ENCODE measurements around the gene ADGRL3.
"Not testable (repeated sequence)": the region's sequence is repeated elsewhere in the genome, so short reads cannot be mapped to it uniquely, and the experiment has no call there.

Gene ADGRL3

GRCh38 chr4:61762722-61763627 is 562.8 kb downstream of the ADGRL3 start:
- DNase-seq (ENCODE audit: low read depth) = no peak
- TF ChIP-seq, protein P1, sequence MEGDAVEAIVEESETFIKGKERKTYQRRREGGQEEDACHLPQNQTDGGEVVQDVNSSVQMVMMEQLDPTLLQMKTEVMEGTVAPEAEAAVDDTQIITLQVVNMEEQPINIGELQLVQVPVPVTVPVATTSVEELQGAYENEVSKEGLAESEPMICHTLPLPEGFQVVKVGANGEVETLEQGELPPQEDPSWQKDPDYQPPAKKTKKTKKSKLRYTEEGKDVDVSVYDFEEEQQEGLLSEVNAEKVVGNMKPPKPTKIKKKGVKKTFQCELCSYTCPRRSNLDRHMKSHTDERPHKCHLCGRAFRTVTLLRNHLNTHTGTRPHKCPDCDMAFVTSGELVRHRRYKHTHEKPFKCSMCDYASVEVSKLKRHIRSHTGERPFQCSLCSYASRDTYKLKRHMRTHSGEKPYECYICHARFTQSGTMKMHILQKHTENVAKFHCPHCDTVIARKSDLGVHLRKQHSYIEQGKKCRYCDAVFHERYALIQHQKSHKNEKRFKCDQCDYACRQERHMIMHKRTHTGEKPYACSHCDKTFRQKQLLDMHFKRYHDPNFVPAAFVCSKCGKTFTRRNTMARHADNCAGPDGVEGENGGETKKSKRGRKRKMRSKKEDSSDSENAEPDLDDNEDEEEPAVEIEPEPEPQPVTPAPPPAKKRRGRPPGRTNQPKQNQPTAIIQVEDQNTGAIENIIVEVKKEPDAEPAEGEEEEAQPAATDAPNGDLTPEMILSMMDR (IDR thresholded peaks at IDR 0.05; ENCODE audit: low read depth, low read length, missing control alignments) = no peak
- H3K4me3 ChIP-seq (ENCODE audit: low read depth, low read length) = no peak overlapping the region

DNA sequence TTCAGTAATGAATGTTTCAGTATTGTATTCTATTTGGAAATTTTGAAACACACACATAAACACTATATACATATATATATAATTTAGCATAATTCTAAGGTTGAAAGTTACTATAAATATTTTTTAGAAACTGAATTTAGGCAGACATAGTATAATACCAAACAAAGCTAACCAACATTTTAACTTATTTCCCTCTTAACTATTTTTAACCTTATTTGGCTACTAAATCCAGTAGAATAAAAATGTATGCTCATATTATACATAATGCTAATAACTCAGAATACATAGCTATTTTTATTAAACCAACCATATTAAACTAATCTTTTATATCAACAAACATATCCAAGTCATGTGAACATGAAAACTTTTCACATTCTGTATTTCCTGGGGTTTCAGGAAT is 563.6 kb downstream of the ADGRL3 start:
- DNase-seq (ENCODE audit: low read depth) = no peak
- TF ChIP-seq, protein P1 (IDR thresholded peaks at IDR 0.05; ENCODE audit: low read depth, low read length, missing control alignments) = no peak
- H3K4me3 ChIP-seq (ENCODE audit: low read depth, low read length) = no peak overlapping the region

DNA sequence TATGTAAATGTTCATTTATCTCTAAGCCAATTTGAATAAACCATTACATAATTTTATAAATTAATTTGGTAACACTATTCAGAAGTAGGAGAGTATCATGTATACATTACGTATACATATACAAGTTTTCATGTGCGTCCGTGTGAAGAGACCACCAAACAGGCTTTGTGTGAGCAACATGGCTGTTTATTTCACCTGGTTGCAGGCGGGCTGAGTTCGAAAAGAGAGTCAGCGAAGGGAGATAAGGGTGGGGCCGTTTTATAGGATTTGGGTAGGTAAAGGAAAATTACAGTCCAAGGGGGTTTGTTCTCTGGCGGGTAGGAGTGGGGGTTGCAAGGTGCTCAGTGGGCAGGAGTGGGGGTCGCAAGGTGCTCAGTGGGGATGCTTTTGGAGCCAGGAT is 564.0 kb downstream of the ADGRL3 start:
- not testable (repeated sequence) for H3K4me3 ChIP-seq (ENCODE audit: low read depth, low read length); DNase-seq (ENCODE audit: low read depth)

DNA sequence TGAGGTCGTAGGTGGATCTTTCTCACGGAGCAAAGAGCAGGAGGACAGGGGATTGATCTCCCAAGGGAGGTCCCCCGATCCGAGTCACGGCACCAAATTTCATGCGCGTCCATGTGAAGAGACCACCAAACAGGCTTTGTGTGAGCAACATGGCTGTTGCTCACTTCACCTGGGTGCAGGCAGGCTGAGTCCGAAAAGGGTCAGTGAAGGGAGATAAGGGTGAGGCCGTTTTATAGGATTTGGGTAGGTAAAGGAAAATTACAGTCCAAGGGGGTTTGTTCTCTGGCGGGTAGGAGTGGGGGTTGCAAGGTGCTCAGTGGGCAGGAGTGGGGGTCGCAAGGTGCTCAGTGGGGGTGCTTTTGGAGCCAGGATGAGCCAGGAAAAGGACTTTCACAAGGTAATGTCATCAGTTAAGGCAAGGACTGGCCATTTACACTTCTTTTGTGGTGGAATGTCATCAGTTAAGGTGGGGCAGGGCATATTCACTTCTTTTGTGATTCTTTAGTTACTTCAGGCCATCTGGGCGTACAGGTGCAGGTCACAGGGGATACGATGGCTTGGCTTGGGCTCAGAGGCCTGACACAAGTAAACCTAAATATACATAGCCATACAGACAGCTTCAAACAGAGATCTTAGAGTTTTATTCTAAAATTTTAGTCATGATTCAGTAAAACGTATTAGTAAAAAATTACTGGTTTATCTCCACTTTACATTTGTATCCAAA is 569.5 kb downstream of the ADGRL3 start:
- DNase-seq (ENCODE audit: low read depth); H3K4me3 ChIP-seq (ENCODE audit: low read depth, low read length): not testable (repeated sequence)

- H3K4me3 ChIP-seq (ENCODE audit: low read depth, low read length) = no peak overlapping the region
- TF ChIP-seq, protein P1 (IDR thresholded peaks at IDR 0.05; ENCODE audit: low read depth, low read length, missing control alignments) = no peak
- no peak for DNase-seq (ENCODE audit: low read depth)
Measured at GRCh38 chr4:61770456-61770855, 570.3 kb downstream of the ADGRL3 start.

GRCh38 chr4:61771056-61771455 is 570.9 kb downstream of the ADGRL3 start:
- H3K4me3 ChIP-seq (ENCODE audit: low read depth, low read length) = no peak overlapping the region
- DNase-seq (ENCODE audit: low read depth) = no peak
- TF ChIP-seq, protein P1 (IDR thresholded peaks at IDR 0.05; ENCODE audit: low read depth, low read length, missing control alignments) = no peak

DNA sequence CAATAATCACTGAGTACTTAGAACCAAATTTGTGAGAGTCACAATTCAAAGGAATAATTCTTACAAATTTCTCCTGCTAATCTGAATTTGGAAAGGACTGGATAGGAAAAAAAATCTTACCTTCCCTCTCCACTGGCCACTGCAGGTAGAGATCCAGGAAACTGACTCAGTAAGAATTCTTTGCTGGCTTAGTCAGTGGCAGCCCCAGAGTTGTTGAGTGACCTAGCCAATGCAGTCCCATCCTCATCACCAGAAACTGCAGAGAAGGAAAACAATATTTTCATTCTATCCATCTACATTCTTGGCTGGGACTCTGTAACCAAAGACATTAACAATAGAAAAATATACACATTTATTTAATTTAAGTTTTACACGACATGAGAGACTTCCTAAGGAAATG is 572.0 kb downstream of the ADGRL3 start:
- DNase-seq (ENCODE audit: low read depth) = no peak
- H3K4me3 ChIP-seq (ENCODE audit: low read depth, low read length) = no peak overlapping the region
- TF ChIP-seq, protein P1 (IDR thresholded peaks at IDR 0.05; ENCODE audit: low read depth, low read length, missing control alignments) = no peak

All from GM12864 (cell line).